HG02798 (cell line): Measurements from ENCODE around the gene P2RX7.
A peak's percentile ranks its signal among the peaks of the same experiment; 100 is the strongest.
"Not testable (repeated sequence)": the region's sequence is repeated elsewhere in the genome, so short reads cannot be mapped to it uniquely, and the experiment has no call there.

Experiments used
- ATAC-seq: cut with Tn5 transposase; IDR thresholded peaks from one replicate; pipeline ENCODE4 v1.9.1; 2021; ENCODE audit warnings: mild to moderate bottlenecking; ENCODE audit not compliant: unreplicated experiment, poor library complexity

Gene P2RX7

GRCh38 chr12:121198949-121199348, 66.3 kb downstream of the P2RX7 start:
- no peak for ATAC-seq

- ATAC-seq: not testable (repeated sequence)
Measured at GRCh38 chr12:121201140-121201539, 68.5 kb downstream of the P2RX7 start.

GRCh38 chr12:121202407-121203355, 70.0 kb downstream of the P2RX7 start:
- ATAC-seq: no peak

- no peak for ATAC-seq
Measured at GRCh38 chr12:121203482-121203881, 70.8 kb downstream of the P2RX7 start.

- ATAC-seq: no peak
Measured at GRCh38 chr12:121205491-121205890, 72.8 kb downstream of the P2RX7 start.

- not testable (repeated sequence) for ATAC-seq
Measured at GRCh38 chr12:121208571-121208970, 75.9 kb downstream of the P2RX7 start.

GRCh38 chr12:121209221-121209620, 76.5 kb downstream of the P2RX7 start:
- ATAC-seq: no peak

GRCh38 chr12:121209624-121210572, 77.2 kb downstream of the P2RX7 start, which contains the start of gene P2RX4:
P2RX4 (plus strand) TSS chr12:121210129; CDS start chr12:121210165, 36 bp downstream.
- peak; percentile 90 for ATAC-seq

- no peak for ATAC-seq
Measured at GRCh38 chr12:121212875-121213274, 80.2 kb downstream of the P2RX7 start.

- ATAC-seq: no peak
Measured at GRCh38 chr12:121214166-121214777, 81.6 kb downstream of the P2RX7 start.

- ATAC-seq: peak; percentile 34
Measured at GRCh38 chr12:121214855-121215745, 82.4 kb downstream of the P2RX7 start.

- ATAC-seq: no peak
Measured at GRCh38 chr12:121216102-121216501, 83.4 kb downstream of the P2RX7 start.

- no peak for ATAC-seq
Measured at GRCh38 chr12:121217063-121217462, 84.4 kb downstream of the P2RX7 start.

GRCh38 chr12:121217761-121218160, 85.1 kb downstream of the P2RX7 start:
- no peak for ATAC-seq

- ATAC-seq: no peak
Measured at GRCh38 chr12:121218588-121219352, 86.1 kb downstream of the P2RX7 start.

- no peak for ATAC-seq
Measured at GRCh38 chr12:121219353-121219986, 86.8 kb downstream of the P2RX7 start.

- no peak for ATAC-seq
Measured at GRCh38 chr12:121222847-121223246, 90.2 kb downstream of the P2RX7 start.
